KOPT-K1 (cell line): Measurements from ENCODE around the gene HMGCS2.

Experiments
- H3K27ac ChIP-seq: fragments of 200-600 bp; sonication (generic); 2 replicates; pipeline ENCODE4 v1.5.1; 2016; ENCODE audit warnings: antibody characterized with exemption, mild to moderate bottlenecking, low read depth, low read length; ENCODE audit not compliant: poor library complexity, severe bottlenecking
- H3K36me3 ChIP-seq: fragments of 200-600 bp; sonication (generic); 2 replicates; pipeline ENCODE4 v1.5.1; 2017; ENCODE audit warnings: antibody characterized with exemption, mild to moderate bottlenecking, low read length, moderate library complexity; ENCODE audit not compliant: insufficient read depth
- H3K9me3 ChIP-seq: fragments of 200-600 bp; sonication (generic); 2 replicates; pipeline ENCODE4 v1.5.1; 2017; ENCODE audit warnings: antibody characterized with exemption, low read length, mild to moderate bottlenecking; ENCODE audit not compliant: insufficient read depth, poor library complexity, severe bottlenecking

HMGCS2 gene

DNA sequence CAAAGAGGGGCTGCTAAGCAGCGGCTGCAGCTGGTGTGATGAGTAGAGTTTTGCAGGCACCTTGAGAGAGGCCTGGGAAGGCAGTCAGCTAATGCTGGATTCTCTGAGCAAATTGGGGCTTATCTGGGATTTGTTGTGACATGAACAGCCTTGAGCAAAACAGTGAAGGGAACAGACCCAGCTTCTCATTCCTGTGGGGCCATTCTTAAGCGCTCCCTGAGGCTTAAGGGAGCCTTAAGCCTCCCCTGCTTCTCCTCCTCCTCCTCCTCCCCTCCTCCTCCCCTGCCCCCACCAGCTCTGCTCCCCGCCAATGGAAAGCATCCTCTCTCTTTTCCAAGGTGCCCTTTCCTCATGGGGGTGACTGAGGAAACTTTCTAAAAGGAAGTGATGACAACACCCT, 21.3 kb downstream of the HMGCS2 start:
- no peak overlapping the region for H3K27ac ChIP-seq
- peaks cover 22% of the 10 kb centered on the region for H3K36me3 ChIP-seq
- no peaks in the 10 kb centered on the region for H3K9me3 ChIP-seq

DNA sequence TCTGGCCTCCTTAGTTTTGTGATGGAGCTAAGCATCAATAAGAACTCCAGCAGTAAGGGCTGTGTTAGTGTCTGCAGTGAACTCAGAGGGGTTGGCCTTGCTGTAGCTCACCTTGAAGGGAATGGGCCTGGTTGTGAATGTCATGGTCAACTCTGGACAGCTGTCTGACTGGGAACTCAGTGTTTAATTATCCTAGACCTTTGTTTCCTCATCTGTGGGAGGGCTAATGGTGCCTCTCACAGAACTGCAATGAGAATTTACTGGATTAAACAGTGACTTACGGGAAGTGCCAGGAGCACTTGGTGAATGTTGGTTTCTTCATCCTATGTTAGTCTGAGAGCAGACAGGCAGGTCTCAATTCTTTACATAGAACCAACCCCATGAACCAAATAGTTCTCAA, 23.7 kb downstream of the HMGCS2 start:
- Histone ChIP-seq H3K27ac (no peak overlapping the region), H3K36me3 (peaks cover 46% of the 10 kb centered on the region), H3K9me3 (no peaks in the 10 kb centered on the region)

GRCh38 chr1:119744598-119744942, 24.1 kb downstream of the HMGCS2 start:
- H3K27ac ChIP-seq = no peak overlapping the region
- peaks cover 50% of the 10 kb centered on the region for H3K36me3 ChIP-seq
- no peaks in the 10 kb centered on the region for H3K9me3 ChIP-seq

- Histone ChIP-seq H3K27ac (no peak overlapping the region), H3K36me3 (peaks cover 56% of the 10 kb centered on the region), H3K9me3 (no peaks in the 10 kb centered on the region)
Measured at GRCh38 chr1:119743776-119744597, 24.7 kb downstream of the HMGCS2 start.

DNA sequence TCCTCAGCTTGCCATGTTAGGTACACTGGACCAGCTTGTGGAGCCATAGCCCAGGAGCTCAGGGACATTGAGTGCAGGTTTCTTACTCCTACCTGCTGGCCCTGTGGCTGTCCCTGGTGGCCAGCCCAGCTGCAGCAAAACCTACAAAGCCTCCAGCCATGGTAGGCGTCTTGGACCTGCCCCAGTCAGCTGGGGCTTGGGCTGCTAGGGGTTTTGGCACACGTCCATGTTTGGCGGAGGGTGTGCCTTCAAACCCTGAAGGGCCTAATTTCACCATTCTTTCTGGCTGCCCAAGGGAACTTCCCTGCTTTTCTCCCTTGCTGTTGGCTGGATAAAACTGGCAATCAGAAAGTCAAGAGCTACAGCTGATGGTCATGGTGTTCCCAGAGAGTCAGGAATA, 25.4 kb downstream of the HMGCS2 start:
- H3K9me3 ChIP-seq = no peaks in the 10 kb centered on the region
- no peak overlapping the region for H3K27ac ChIP-seq
- H3K36me3 ChIP-seq = peaks cover 62% of the 10 kb centered on the region

GRCh38 chr1:119742677-119743076, 26.0 kb downstream of the HMGCS2 start:
- Histone ChIP-seq H3K36me3 (peaks cover 69% of the 10 kb centered on the region), H3K9me3 (no peaks in the 10 kb centered on the region), H3K27ac (no peak overlapping the region)

GRCh38 chr1:119742202-119742601, 26.5 kb downstream of the HMGCS2 start:
- H3K9me3 ChIP-seq = no peaks in the 10 kb centered on the region
- H3K36me3 ChIP-seq = peaks cover 73% of the 10 kb centered on the region
- no peak overlapping the region for H3K27ac ChIP-seq

DNA sequence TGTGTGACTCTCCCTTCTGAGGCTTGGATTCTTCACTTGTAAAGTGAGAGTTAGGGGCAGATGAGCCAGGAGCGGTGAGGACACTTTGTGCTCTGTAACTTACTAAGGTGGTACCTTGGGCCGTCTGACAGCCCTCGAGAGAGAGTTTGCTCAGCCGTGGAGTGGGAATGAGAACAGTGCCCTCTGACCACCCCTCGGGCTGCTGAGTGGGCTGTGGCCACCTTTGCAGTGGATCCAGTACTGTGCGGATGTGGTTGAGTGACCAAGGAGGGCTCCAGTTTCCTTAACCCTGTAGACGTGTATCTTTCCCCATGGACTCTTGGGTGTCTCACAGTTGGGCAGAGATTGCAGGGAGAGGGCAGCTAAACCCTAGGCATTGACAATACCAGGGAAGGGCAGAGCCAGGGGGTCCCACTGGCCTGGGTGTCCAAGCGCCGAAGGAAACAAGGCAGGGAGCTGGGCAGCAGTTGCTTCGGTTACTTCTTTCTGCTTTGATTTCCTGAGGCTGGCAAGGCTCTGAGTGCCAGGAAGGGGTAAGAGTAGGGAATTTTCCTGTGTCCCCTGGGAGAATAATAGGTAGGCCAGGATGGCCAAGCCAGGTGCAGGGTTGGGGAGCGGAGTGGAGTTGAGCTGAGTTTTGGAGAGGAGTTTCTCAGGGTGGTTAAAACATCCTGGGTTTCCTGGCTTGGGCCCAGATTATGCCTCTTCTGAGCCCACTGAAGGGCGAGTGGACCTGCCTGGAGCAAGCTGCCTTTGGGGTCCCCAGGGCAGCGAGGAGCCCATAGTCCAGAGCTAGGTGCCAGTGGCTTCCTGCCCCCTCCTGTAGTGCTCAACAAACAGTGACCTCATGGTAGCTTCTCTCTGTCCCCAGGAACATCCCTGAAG, 27.6 kb downstream of the HMGCS2 start:
- H3K36me3 ChIP-seq = peaks cover 84% of the 10 kb centered on the region
- H3K9me3 ChIP-seq = no peaks in the 10 kb centered on the region
- H3K27ac ChIP-seq = no peak overlapping the region

- no peak overlapping the region for H3K27ac ChIP-seq
- H3K9me3 ChIP-seq = no peaks in the 10 kb centered on the region
- peaks cover 93% of the 10 kb centered on the region for H3K36me3 ChIP-seq
Measured at GRCh38 chr1:119740261-119740660, 28.4 kb downstream of the HMGCS2 start.

- Histone ChIP-seq H3K9me3 (no peaks in the 10 kb centered on the region), H3K36me3 (peaks cover 99% of the 10 kb centered on the region), H3K27ac (no peak overlapping the region)
Measured at GRCh38 chr1:119739150-119739549, 29.6 kb downstream of the HMGCS2 start.

DNA sequence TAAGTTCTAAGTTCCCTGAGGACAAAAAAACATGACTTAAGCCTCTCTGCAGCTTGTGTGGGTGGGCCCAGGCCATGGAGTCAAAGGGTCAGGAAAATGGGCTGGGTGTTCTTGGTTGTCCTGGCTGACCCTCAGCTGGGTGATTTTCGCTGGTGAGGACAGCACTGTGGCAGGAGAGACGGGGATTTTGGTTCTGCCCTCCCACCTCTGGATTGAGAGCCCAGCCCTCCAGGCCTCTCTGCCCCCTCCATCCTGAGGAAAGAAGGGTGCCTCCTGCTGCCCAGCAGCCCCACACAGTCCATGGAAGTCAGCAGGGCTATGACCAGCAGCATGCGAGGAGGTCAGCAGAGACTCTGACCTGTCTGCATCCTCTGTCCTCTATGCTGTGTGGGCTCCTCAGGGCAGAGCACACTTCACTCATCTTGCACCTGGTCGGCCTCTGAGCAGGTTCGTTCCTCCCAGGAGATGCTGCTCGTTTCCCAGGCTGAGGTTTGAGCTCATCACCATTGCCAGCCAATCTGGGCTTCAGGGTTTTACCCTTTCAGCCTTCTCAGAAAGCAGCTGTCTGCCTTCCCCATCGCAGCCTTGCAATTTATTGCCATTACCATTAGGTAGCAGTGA, 30.5 kb downstream of the HMGCS2 start:
- no peaks in the 10 kb centered on the region for H3K9me3 ChIP-seq
- peaks cover 99% of the 10 kb centered on the region for H3K36me3 ChIP-seq
- H3K27ac ChIP-seq = no peak overlapping the region

DNA sequence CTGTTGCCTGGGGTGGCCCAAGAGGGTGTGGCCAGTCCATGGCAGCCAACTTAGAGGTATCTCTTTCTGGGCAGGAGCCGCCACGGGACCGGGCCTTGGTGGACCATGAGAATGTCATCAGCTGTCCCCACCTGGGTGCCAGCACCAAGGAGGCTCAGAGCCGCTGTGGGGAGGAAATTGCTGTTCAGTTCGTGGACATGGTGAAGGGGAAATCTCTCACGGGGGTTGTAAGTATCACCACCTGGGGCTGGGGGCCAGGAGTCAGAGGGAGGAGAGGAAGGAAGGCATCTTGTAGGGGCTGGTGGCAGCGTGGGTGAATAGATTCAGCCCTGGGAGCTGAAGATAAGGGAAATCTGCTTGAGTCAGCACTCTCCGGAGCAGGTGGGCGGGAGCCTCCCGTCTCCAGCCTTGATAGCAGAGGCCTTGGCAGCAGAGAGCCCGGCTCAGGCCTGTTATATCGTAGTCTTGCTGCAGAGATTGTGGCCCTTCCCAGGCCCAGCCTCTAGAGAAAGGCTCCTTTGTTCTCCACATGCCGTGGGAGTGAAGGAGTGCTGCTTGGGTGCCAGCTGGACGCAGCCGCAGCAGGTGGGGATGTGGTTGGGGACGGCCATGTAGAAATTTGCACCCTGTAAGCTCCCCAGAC, 31.5 kb downstream of the HMGCS2 start:
- Histone ChIP-seq H3K36me3 (peaks cover 99% of the 10 kb centered on the region), H3K27ac (no peak overlapping the region), H3K9me3 (no peaks in the 10 kb centered on the region)

DNA sequence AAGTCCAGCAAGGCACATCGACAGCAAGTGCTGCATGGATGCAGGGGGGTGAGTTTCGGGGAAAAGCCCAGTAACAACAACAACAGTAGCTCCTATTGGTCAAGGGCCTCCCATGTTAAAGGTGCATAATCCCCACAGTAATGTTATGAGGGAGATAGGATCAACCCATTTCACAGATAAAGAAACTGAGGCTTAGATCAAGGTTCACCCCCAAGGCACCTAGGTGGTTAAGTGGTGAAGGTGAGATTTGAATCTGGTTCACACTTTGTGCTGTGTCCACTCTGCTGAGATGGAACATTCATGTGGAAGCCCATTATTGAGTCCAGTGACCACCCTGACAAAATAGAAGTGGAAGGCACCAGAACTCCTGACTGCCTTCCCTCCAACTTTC, 32.1 kb downstream of the HMGCS2 start:
- no peak overlapping the region for H3K27ac ChIP-seq
- H3K9me3 ChIP-seq = no peaks in the 10 kb centered on the region
- peaks cover 99% of the 10 kb centered on the region for H3K36me3 ChIP-seq

GRCh38 chr1:119735217-119735616, 33.5 kb downstream of the HMGCS2 start:
- Histone ChIP-seq H3K27ac (no peak overlapping the region), H3K9me3 (no peaks in the 10 kb centered on the region), H3K36me3 (peaks cover 99% of the 10 kb centered on the region)

DNA sequence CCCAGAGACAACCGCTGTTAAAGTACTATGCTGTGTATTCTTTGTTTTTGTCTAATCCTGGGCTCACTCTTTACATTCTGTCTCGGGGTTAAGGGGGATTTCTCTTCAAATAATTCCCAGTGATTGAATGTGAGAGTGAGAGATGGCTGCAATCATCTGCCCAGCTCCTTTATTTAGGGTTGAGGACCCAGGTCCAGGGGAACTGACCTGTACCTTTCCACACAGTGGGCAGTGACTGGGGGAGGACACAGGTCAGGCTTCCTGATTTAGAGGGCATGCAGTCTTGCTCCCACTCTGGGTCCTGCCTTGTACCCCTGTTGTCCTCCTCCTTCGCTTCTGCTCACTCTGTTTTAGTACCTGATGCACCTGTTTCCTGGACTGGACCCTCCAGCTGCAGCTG, 35.0 kb downstream of the HMGCS2 start:
- no peaks in the 10 kb centered on the region for H3K9me3 ChIP-seq
- H3K27ac ChIP-seq = no peak overlapping the region
- peaks cover 99% of the 10 kb centered on the region for H3K36me3 ChIP-seq
